GM21381 (cell line): Measurements from ENCODE around the gene SEMA4A.
"Not testable (repeated sequence)": the region's sequence is repeated elsewhere in the genome, so short reads cannot be mapped to it uniquely, and the experiment has no call there.

Experiments
- ATAC-seq: cut with Tn5 transposase; IDR thresholded peaks from one replicate; pipeline ENCODE4 v1.9.1; 2021; ENCODE audit warnings: mild to moderate bottlenecking, moderate library complexity; ENCODE audit not compliant: unreplicated experiment

The SEMA4A gene

GRCh38 chr1:156155756-156156510 is 2.5 kb downstream of the SEMA4A start:
- ATAC-seq = no peak

- ATAC-seq = no peak
These were observed 4.1 kb downstream of the SEMA4A start for GRCh38 chr1:156157506-156157905.

DNA sequence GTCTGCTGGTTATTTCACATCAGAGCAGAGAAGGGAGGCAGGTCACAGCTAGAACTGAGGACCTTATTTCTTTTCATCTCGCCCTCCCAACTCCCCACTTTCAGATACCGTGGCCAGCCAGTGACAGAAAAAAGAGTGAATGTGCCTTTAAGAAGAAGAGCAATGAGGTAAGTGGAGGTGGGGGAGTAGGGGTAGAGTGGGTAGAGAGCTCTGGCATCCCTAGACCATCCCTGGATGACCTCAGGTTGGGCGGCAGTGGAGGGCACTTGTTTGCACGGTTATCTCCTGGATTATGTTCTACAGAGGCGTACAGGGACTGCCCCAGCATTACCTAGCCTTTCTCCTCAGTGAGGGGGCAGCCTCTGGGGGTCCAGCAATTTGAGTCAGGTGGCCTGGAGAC is 4.6 kb downstream of the SEMA4A start:
- no peak for ATAC-seq

GRCh38 chr1:156160000-156160742 is 6.8 kb downstream of the SEMA4A start:
- no peak for ATAC-seq

GRCh38 chr1:156160743-156161171 is 7.4 kb downstream of the SEMA4A start:
- ATAC-seq = no peak

DNA sequence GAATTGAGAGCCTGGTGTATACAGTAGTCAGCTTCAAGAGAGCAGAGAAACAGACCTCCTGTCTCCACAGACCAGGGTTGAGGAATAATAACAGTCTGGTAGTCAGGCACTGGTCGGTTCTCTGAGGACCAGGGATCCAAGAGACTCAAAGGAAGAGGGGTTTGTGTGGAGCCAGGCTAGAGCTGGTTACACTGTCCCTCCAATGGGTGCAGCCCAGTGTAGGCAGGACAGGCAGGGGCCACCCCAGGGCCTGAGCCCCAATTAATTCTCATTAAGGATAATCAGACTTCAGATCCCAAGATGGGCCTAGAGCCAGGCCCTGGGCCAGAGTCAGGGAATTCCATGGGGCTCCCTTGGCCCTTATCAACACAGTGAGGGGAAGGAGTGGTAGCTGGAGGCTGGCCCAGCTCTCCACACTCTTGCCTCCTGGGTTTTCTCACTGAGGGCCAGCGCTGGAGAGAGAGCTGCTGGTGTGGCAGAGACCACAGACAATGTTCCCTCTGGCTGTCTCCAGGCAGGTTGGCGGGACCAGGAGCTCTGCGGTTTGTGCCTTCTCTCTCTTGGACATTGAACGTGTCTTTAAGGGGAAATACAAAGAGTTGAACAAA is 9.1 kb downstream of the SEMA4A start:
- no peak for ATAC-seq

GRCh38 chr1:156163712-156164111 is 10.3 kb downstream of the SEMA4A start:
- ATAC-seq = no peak

- no peak for ATAC-seq
These were observed 10.9 kb downstream of the SEMA4A start for GRCh38 chr1:156164125-156164831.

GRCh38 chr1:156165083-156165482 is 11.7 kb downstream of the SEMA4A start:
- no peak for ATAC-seq

DNA sequence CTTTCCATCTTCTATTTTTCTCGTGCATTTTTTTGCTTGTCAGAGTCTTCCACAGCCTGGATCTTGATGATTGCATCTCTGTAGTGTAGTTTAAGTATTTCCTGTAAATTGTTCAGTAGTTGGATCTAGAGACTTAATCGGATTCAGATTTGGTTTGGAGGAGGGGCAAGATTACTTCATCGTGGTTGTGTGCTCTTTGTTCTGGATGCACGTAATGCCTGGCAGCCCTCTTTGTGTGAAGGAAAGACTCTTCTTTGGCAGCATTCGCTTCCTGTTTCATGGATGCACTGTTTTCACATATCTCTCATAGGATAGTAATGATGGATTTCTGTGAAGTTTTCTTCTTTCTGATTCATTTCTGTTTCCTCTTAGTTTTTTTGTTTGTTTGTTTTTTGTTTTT is 14.2 kb downstream of the SEMA4A start:
- ATAC-seq = no peak

DNA sequence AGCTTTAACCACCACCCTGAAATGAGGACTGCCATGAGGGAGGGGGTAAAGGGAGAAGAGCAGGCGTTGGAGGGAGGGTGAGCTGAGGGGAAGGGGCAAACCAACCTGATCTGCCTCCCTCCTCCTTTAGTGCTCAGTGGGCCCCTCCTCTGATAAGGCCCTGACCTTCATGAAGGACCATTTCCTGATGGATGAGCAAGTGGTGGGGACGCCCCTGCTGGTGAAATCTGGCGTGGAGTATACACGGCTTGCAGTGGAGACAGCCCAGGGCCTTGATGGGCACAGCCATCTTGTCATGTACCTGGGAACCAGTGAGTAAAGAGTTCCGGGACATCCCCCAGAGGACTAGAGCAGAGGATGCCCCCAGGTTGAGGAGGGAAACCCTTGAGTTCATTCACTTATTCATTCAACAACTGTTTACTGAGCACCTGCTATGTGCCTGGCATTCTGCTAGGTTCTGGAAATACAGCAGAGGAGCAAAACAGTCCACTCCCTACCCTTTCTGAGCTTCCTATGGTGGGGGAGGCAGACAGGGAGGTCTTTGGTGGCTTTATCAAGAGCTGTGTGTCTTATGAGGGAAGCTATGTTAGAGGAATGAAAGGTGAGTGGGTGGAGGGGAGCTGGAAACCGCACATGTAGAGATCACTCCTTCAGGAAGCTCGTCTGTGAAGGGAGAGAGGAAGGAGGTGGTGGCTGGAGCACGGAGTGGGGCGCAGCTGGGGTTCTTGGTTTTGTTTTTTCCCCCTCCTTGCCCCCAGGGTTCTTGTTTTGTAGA is 19.5 kb downstream of the SEMA4A start:
- no peak for ATAC-seq

DNA sequence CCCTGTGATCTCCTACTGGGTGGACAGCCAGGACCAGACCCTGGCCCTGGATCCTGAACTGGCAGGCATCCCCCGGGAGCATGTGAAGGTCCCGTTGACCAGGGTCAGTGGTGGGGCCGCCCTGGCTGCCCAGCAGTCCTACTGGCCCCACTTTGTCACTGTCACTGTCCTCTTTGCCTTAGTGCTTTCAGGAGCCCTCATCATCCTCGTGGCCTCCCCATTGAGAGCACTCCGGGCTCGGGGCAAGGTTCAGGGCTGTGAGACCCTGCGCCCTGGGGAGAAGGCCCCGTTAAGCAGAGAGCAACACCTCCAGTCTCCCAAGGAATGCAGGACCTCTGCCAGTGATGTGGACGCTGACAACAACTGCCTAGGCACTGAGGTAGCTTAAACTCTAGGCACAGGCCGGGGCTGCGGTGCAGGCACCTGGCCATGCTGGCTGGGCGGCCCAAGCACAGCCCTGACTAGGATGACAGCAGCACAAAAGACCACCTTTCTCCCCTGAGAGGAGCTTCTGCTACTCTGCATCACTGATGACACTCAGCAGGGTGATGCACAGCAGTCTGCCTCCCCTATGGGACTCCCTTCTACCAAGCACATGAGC is 23.3 kb downstream of the SEMA4A start:
- ATAC-seq = no peak

DNA sequence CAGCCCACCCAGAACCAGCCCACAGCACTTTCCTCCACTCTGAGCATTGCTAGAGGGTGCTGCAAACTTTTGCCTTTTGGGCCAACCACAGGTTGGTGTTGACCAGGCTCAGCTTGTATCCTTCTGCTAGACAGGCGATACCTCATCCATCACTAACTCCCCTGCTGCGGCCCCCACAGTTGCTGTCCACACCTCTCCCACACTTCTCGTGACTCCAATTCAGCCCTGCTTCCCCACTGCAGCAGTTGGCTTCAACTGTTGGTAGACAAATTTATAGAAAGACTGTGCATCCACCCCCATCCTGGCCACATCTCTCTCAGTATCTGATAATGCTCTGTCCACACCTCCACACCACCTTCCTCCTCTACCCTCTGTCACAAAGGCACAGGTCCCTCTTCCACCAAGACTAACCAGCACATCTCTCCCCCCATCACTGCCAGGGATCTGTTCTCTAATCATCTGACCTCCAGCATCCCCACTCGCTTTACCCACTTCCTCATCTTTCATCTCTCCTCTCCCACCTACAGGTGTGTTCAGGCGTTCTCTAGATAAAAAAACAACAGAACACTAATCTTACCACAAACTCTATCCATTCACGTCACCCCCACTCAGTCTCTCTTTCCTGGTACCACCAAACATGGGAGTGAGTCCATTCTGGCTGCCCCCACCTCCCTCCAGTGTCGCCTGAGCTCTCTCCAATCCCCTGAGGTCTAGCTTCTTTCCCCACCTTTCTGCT is 24.7 kb downstream of the SEMA4A start:
- no peak for ATAC-seq

DNA sequence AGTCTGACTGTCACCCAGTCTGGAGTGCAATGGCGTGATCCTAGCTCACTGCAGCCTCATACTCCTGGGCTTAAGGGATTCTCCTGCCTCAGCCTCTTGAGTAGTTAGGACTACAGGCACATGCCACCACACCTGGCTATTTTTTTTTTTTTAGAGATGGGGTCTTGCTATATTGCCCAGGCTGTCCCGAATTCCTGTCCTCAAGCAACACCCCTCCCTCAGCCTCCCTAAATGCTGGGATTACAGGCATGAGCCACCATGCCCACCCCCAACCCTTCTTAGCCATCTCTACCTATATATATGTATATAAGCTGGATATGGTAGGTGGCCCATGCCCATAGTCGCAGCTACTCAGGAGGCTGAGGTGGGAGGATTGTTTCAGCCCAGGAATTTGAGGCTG is 27.1 kb downstream of the SEMA4A start:
- no peak for ATAC-seq

GRCh38 chr1:156181391-156181924 is 28.1 kb downstream of the SEMA4A start:
- not testable (repeated sequence) for ATAC-seq

GRCh38 chr1:156182010-156182779 is 28.8 kb downstream of the SEMA4A start:
- not testable (repeated sequence) for ATAC-seq

DNA sequence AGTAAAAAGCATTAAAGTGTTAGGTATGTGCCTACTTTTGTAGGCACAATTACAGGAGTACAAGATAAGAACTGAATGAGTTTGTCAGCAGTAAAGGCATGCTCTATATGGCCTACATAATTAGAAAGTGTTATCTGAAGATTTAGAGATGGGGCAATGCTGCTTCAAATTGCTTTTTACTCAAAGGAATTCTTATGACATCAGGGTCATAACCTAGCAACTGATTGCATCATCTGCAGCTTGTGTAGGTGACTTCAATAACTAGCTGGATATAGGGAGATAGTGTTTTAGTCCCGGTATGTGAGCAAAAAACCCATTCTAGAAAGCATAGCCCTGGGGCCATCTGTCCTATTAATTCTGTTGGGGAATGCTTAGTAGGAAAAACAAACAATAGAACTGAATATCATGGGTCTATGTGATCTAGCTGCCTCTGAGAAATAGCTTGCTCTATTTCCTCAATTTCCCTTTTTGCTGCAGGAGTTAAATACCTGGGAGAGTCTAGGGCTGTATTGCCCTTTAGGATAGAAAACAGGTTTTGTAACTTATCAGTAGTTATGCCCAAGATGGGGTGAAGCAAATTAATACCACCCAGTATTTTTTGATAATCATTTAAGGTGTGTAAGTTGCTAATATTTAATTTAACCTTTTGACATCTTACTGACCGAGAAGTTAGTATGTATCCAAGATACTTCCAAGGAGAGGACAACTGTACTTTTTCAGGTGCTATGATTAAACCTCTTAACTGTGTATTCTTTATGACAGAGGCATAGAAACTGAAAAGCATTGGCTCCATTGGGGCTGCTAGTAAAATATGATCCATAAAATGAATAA is 33.2 kb downstream of the SEMA4A start:
- ATAC-seq = not testable (repeated sequence)
